GM23338 (cell line): Measurements from ENCODE around the gene DDX24. TPM values are rescaled to one million over a fixed set of nuclear protein-coding genes. Genes with fewer than 3 reads are reported as not detected.

Experiments
- ATAC-seq: fragments of 200-7000 bp; cut with Tn5 transposase; 3 replicates; pipeline ENCODE4 v1.9.1; 2020
- DNase-seq: peaks from one replicate; pipeline ENCODE4 v3.0.0-alpha.2; 2015; ENCODE audit warnings: low spot score
- H2AFZ ChIP-seq: fragments of 200-600 bp; sonication (generic); 2 replicates; pipeline ENCODE4 v1.8.0; 2016; ENCODE audit warnings: antibody characterized with exemption, mild to moderate bottlenecking, moderate library complexity
- H3F3A ChIP-seq: fragments of 200-600 bp; sonication (generic); replicated peaks from 2 replicates; pipeline ENCODE4 v1.8.0; 2017; ENCODE audit warnings: antibody characterized with exemption, mixed run types, low read depth
- H3K27ac ChIP-seq: fragments of 200-600 bp; sonication (generic); 2 replicates; pipeline ENCODE4 v1.6.1; 2016; ENCODE audit warnings: low read depth
- H3K27me3 ChIP-seq: fragments of 200-600 bp; sonication (generic); 2 replicates; pipeline ENCODE4 v1.8.0; 2016; ENCODE audit warnings: mild to moderate bottlenecking, mixed run types, moderate library complexity; ENCODE audit not compliant: insufficient read depth
- H3K36me3 ChIP-seq: fragments of 200-600 bp; sonication (generic); 2 replicates; pipeline ENCODE4 v1.8.0; 2016; ENCODE audit warnings: mild to moderate bottlenecking; ENCODE audit not compliant: insufficient read depth
- H3K4me1 ChIP-seq: fragments of 200-600 bp; sonication (generic); 2 replicates; pipeline ENCODE4 v1.8.0; 2016; ENCODE audit warnings: mild to moderate bottlenecking, moderate library complexity; ENCODE audit not compliant: insufficient read depth
- H3K4me2 ChIP-seq: fragments of 200-600 bp; sonication (generic); 2 replicates; pipeline ENCODE4 v1.7.1; 2017; ENCODE audit warnings: mixed run types
- H3K4me3 ChIP-seq: fragments of 200-600 bp; sonication (generic); 2 replicates; pipeline ENCODE4 v1.6.1; 2016; ENCODE audit warnings: mixed run types
- H3K79me2 ChIP-seq: fragments of 200-600 bp; sonication (generic); replicated peaks from 2 replicates; pipeline ENCODE4 v1.8.0; 2017; ENCODE audit warnings: mild to moderate bottlenecking; ENCODE audit not compliant: insufficient read depth
- H3K9me2 ChIP-seq: fragments of 200-600 bp; sonication (generic); 2 replicates; pipeline ENCODE4 v1.8.0; 2017; ENCODE audit not compliant: insufficient read depth
- H4K20me1 ChIP-seq: fragments of 200-600 bp; sonication (generic); replicated peaks from 2 replicates; pipeline ENCODE4 v1.8.0; 2017; ENCODE audit warnings: mild to moderate bottlenecking; ENCODE audit not compliant: insufficient read depth
- H3K27ac Mint-ChIP-seq: 2 replicates; pipeline ENCODE4 v1.8.0; 2020; ENCODE audit warnings: inconsistent platforms, mild to moderate bottlenecking, moderate library complexity, mixed read lengths
- H3K27me3 Mint-ChIP-seq: 3 replicates; pipeline ENCODE4 v1.8.0; 2022; ENCODE audit warnings: low read depth, mild to moderate bottlenecking, moderate library complexity, mixed read lengths, inconsistent platforms; ENCODE audit not compliant: insufficient read depth, poor library complexity
- H3K36me3 Mint-ChIP-seq: 3 replicates; pipeline ENCODE4 v1.8.0; 2021; ENCODE audit warnings: low read depth, mild to moderate bottlenecking, inconsistent platforms, moderate library complexity, mixed read lengths
- H3K4me1 Mint-ChIP-seq: 3 replicates; pipeline ENCODE4 v1.8.0; 2020; ENCODE audit warnings: mild to moderate bottlenecking, inconsistent platforms, mixed read lengths
- H3K4me3 Mint-ChIP-seq: 3 replicates; pipeline ENCODE4 v1.8.0; 2021; ENCODE audit warnings: moderate library complexity, mild to moderate bottlenecking, inconsistent platforms, mixed read lengths
- H3K9me3 Mint-ChIP-seq: 3 replicates; pipeline ENCODE4 v1.8.0; 2020; ENCODE audit warnings: moderate library complexity, mild to moderate bottlenecking, inconsistent platforms, mixed read lengths
- CTCF ChIP-seq, 2 experiments: fragments of 200-600 bp in 1 of 2; sonication (generic) in 1 of 2; conservative IDR thresholded peaks; 2 replicates each; pipeline versions ENCODE4 v1.5.1 to v1.6.1; 2016 to 2017; ENCODE audit warnings: antibody characterized with exemption in 2 of 2, low read depth in 2 of 2, mild to moderate bottlenecking in 2 of 2, moderate library complexity in 1 of 2
- ETS1 ChIP-seq: IDR thresholded peaks from 2 replicates; pipeline ENCODE4 v1.6.1; 2016; ENCODE audit warnings: antibody characterized with exemption
- EZH2 ChIP-seq: fragments of 200-600 bp; sonication (generic); IDR thresholded peaks from one replicate; pipeline ENCODE4 v1.8.0; 2017; ENCODE audit warnings: antibody characterized with exemption, mild to moderate bottlenecking, low read depth; ENCODE audit not compliant: unreplicated experiment
- NANOG ChIP-seq: IDR thresholded peaks from 2 replicates; pipeline ENCODE4 v1.6.1; 2016; ENCODE audit warnings: antibody characterized with exemption, borderline replicate concordance
- STAT1 ChIP-seq: IDR thresholded peaks from one replicate; pipeline ENCODE4 v1.6.1; 2016; ENCODE audit warnings: antibody characterized with exemption; ENCODE audit not compliant: unreplicated experiment
- ZNF114 ChIP-seq: fragments of 250-450 bp; sonication (Bioruptor Pico); IDR thresholded peaks from 2 replicates; pipeline ENCODE4 v1.5.0; 2020; ENCODE audit warnings: mild to moderate bottlenecking, moderate library complexity
- ZNF462 ChIP-seq: fragments of 250-450 bp; sonication (Bioruptor Pico); IDR thresholded peaks from 2 replicates; pipeline ENCODE4 v1.5.0; 2020; ENCODE audit warnings: mild to moderate bottlenecking, moderate library complexity
- polyA plus RNA-seq: library from polyadenylated mRNA; unstranded; fragments of >200 nt; fragmentation: Nextera tagmentation; extraction: Ambion mirVana; gene quantifications from 2 replicates; pipeline ENCODE4 v1.2.1, GENCODE V29; 2016
- total RNA-seq: library from RNA; depleted of rRNA; stranded (reverse); fragments of >200 nt; shearing (Covaris generic); gene quantifications from 2 replicates; pipeline ENCODE4 v1.2.3, GENCODE V29; 2014

DDX24 gene
- total and polyA plus RNA-seq, 2 experiments from 2014 or later = 150 to 265 TPM

- TF ChIP-seq ZNF462 (CRISPR knock-in tag) = no peak
- no peak for TF ChIP-seq NANOG
- no peak for TF ChIP-seq ETS1
Observed at GRCh38 chr14:94101748-94102147, 20.7 kb upstream of the DDX24 start (continued).

- Histone ChIP-seq H2AFZ (no peak overlapping the region), H3K4me1 (no peaks in the 10 kb centered on the region), H3K9me2 (no peaks in the 10 kb centered on the region), H3K4me2 (no peak overlapping the region), H3K27me3 (no peaks in the 10 kb centered on the region), H3K36me3 (no peaks in the 10 kb centered on the region), H4K20me1 (no peaks in the 10 kb centered on the region), H3F3A (no peaks in the 10 kb centered on the region), H3K27ac (no peak overlapping the region), H3K79me2 (no peaks in the 10 kb centered on the region), H3K4me3 (no peak overlapping the region)
- Mint-ChIP-seq H3K9me3 (no peaks in the 10 kb centered on the region; the same call in 2 of the 3 replicates), H3K36me3 (no peaks in the 10 kb centered on the region; the same call in 2 of the 3 replicates), H3K27me3 (peaks cover 4% of the 10 kb centered on the region), H3K4me1 (peaks cover 2% of the 10 kb centered on the region; the same call in 1 of the 3 replicates), H3K4me3 (no peak overlapping the region), H3K27ac (no peak overlapping the region)
- ATAC-seq (no peak; the same call in 2 of the 3 replicates), DNase-seq (no peak)
- TF ChIP-seq ZNF462 (CRISPR knock-in tag) = no peak
- no peak for TF ChIP-seq ZNF114
- TF ChIP-seq EZH2 = no peak
- TF ChIP-seq STAT1 = no peak
- no peak for TF ChIP-seq CTCF (conservative IDR thresholded peaks at IDR 0.05; ENCODE audit: low read depth in 2 of 2)
Observed at GRCh38 chr14:94100847-94101246, 19.8 kb upstream of the DDX24 start.
